Stimulated activated CD4-positive, alpha-beta T cell treated with anti-CD3 and anti-CD28 coated beads, Interleukin-4, amount 100 ng/mL, for 48 hours (primary cell): Measurements from ENCODE around the gene CBX1.
"Not testable (repeated sequence)": the region's sequence is repeated elsewhere in the genome, so short reads cannot be mapped to it uniquely, and the experiment has no call there.

Source experiments
- DNase-seq, 2 donors: peaks; one replicate each; pipeline ENCODE4 v3.0.0-alpha.2; 2020; ENCODE audit warnings: low read depth in 2 of 2

CBX1 gene

GRCh38 chr17:48123111-48123510 lies 21.8 kb upstream of the CBX1 start:
- no peak for DNase-seq

- DNase-seq: no peak
Observed at GRCh38 chr17:48122665-48123045, 21.4 kb upstream of the CBX1 start.

- no peak for DNase-seq
Observed at GRCh38 chr17:48121923-48122664, 20.8 kb upstream of the CBX1 start.

GRCh38 chr17:48113201-48113676 lies 12.0 kb upstream of the CBX1 start:
- DNase-seq: no peak

GRCh38 chr17:48111937-48112241 lies 10.6 kb upstream of the CBX1 start:
- no peak for DNase-seq

GRCh38 chr17:48110761-48111160 lies 9.5 kb upstream of the CBX1 start:
- no peak for DNase-seq

- DNase-seq: peak; percentile 87 to 91
Observed at GRCh38 chr17:48107137-48108055, 6.1 kb upstream of the CBX1 start, which contains the start of gene SNX11. TSS of gene SNX11 (plus strand) at chr17:48107766. CDS start at chr17:48112044, 4,278 bp downstream.

- DNase-seq: no peak
Observed at GRCh38 chr17:48106802-48107136, 5.5 kb upstream of the CBX1 start.

GRCh38 chr17:48104440-48104839 lies 3.2 kb upstream of the CBX1 start:
- DNase-seq: no peak

GRCh38 chr17:48102798-48103715 lies 1.8 kb upstream of the CBX1 start:
- DNase-seq: no peak

GRCh38 chr17:48102043-48102750 lies 919 bp upstream of the CBX1 start:
- no peak for DNase-seq

- DNase-seq: no peak
Observed at GRCh38 chr17:48100591-48101011, 677 bp downstream of the CBX1 start.

- no peak for DNase-seq
Observed at GRCh38 chr17:48100160-48100559, 1.1 kb downstream of the CBX1 start.

GRCh38 chr17:48095611-48096010 lies 5.7 kb downstream of the CBX1 start:
- DNase-seq: no peak

GRCh38 chr17:48093341-48094045 lies 7.8 kb downstream of the CBX1 start:
- no peak for DNase-seq

- no peak for DNase-seq
Observed at GRCh38 chr17:48084932-48085331, 16.3 kb downstream of the CBX1 start.

GRCh38 chr17:48081858-48082257 lies 19.4 kb downstream of the CBX1 start:
- DNase-seq: no peak

- DNase-seq: not testable (repeated sequence)
Observed at GRCh38 chr17:48077152-48077551, 24.1 kb downstream of the CBX1 start.

GRCh38 chr17:48074322-48075081 lies 26.8 kb downstream of the CBX1 start:
- peak; percentile 63 to 68 for DNase-seq

GRCh38 chr17:48073566-48074094 lies 27.6 kb downstream of the CBX1 start:
- DNase-seq: not testable (repeated sequence)
